Measurements from ENCODE around the gene ALDH4A1.

DNA sequence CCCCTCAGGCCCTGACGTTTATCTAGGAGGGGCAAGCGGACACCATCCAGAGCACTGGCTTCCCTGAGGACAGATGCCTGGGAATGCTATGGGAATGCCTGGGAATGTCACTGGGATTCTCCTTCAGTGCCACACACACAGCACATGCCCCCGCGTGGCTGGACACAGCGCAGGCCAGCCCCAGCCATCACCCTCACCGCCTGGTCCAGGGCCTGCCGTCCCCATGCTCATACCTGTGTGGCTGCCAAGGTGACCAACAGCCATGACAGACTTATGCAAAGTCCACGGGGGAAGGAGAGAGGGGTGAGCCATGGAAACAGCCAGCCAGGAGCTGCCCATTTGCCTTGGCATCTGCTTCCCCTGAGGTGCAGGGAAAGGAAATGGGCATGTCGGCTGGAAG is 37.2 kb downstream of the ALDH4A1 start:
- no peak for TF ChIP-seq EP300 (IDR thresholded peaks at IDR 0.05; ENCODE audit: borderline replicate concordance in 1 of 2, control insufficient read depth in 1 of 2, low read depth in 2 of 2, low read length in 2 of 2)
- TF ChIP-seq, protein P1, sequence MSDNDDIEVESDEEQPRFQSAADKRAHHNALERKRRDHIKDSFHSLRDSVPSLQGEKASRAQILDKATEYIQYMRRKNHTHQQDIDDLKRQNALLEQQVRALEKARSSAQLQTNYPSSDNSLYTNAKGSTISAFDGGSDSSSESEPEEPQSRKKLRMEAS (IDR thresholded peaks at IDR 0.05; ENCODE audit: low read depth, low read length) = no peak
- TF ChIP-seq SPI1 (IDR thresholded peaks at IDR 0.05; ENCODE audit: borderline replicate concordance, insufficient read depth, low read depth, low read length) = no peak
- TF ChIP-seq BHLHE40 (IDR thresholded peaks at IDR 0.05; ENCODE audit: borderline replicate concordance in 1 of 2, low read depth in 2 of 2, low read length in 1 of 2) = no peak
- no peak for TF ChIP-seq ZNF384 (IDR thresholded peaks at IDR 0.05; ENCODE audit: borderline replicate concordance, low read depth, low read length)
- no peak for TF ChIP-seq TCF12 (IDR thresholded peaks at IDR 0.05; ENCODE audit: low read depth, low read length)
- no peak for TF ChIP-seq RAD21 (IDR thresholded peaks at IDR 0.05; ENCODE audit: insufficient read depth, low read depth, low read length)
- TF ChIP-seq, protein P2, sequence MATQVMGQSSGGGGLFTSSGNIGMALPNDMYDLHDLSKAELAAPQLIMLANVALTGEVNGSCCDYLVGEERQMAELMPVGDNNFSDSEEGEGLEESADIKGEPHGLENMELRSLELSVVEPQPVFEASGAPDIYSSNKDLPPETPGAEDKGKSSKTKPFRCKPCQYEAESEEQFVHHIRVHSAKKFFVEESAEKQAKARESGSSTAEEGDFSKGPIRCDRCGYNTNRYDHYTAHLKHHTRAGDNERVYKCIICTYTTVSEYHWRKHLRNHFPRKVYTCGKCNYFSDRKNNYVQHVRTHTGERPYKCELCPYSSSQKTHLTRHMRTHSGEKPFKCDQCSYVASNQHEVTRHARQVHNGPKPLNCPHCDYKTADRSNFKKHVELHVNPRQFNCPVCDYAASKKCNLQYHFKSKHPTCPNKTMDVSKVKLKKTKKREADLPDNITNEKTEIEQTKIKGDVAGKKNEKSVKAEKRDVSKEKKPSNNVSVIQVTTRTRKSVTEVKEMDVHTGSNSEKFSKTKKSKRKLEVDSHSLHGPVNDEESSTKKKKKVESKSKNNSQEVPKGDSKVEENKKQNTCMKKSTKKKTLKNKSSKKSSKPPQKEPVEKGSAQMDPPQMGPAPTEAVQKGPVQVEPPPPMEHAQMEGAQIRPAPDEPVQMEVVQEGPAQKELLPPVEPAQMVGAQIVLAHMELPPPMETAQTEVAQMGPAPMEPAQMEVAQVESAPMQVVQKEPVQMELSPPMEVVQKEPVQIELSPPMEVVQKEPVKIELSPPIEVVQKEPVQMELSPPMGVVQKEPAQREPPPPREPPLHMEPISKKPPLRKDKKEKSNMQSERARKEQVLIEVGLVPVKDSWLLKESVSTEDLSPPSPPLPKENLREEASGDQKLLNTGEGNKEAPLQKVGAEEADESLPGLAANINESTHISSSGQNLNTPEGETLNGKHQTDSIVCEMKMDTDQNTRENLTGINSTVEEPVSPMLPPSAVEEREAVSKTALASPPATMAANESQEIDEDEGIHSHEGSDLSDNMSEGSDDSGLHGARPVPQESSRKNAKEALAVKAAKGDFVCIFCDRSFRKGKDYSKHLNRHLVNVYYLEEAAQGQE (IDR thresholded peaks at IDR 0.05; ENCODE audit: low read depth, low read length) = no peak
